HepG2 (cell line): ENCODE measurements around the gene ENTPD1. TPM values are rescaled to one million over a fixed set of nuclear protein-coding genes. Genes with fewer than 3 reads are reported as not detected.
"Not testable (repeated sequence)": the region's sequence is repeated elsewhere in the genome, so short reads cannot be mapped to it uniquely, and the experiment has no call there.

Source experiments
- ATAC-seq: fragments of 200-7000 bp; cut with Tn5 transposase; 3 replicates; pipeline ENCODE4 v1.9.1; 2020; ENCODE audit warnings: mild to moderate bottlenecking, moderate library complexity
- BruUV-seq: library from RNA; stranded (reverse); fragments of 400-500 nt; replicated peaks from 2 replicates; lab custom pipeline; 2021; lab: Mats Ljungman, UMichigan
- CTCF ChIA-PET: fragments of 300-600 bp; formaldehyde crosslinking; extraction: SDS; loops from one replicate; lab custom pipeline; 2021; ENCODE audit warnings: low total read pairs, inconsistent platforms, low intra/inter-chr PET ratio; lab: Yijun Ruan, JAX
- POLR2A ChIA-PET: fragments of 350-600 bp; sonication (Branson Sonifier 250); formaldehyde crosslinking; loops from one replicate; lab custom pipeline; 2020; ENCODE audit warnings: antibody characterized with exemption, inconsistent platforms; lab: Yijun Ruan, JAX
- DNase-seq: peaks from one replicate; pipeline ENCODE4 v3.0.0-alpha.2; 2015; ENCODE audit warnings: low spot score
- FAIRE-seq: peaks from 3 replicates; lab custom pipeline; 2011; peaks lifted over from hg19 to GRCh38; lab: Jason Lieb, UNC
- H2AFZ ChIP-seq: one replicate; pipeline ENCODE4 v1.6.1; 2011; ENCODE audit warnings: low read length, inconsistent platforms
- H3K27ac ChIP-seq: fragments of 300-600 bp; 3 replicates; pipeline ENCODE4 v1.8.0; 2011; ENCODE audit warnings: mixed run types, mild to moderate bottlenecking, mixed read lengths, low read length, inconsistent platforms; ENCODE audit not compliant: insufficient read depth; ENCODE audit errors: extremely low read length
- H3K27me3 ChIP-seq, 2 experiments: fragments of 200-600 bp in 1 of 2; 2 replicates in 1 of 2; 3 replicates in 1 of 2; pipeline versions ENCODE4 v1.6.0 to v1.8.0; 2011; ENCODE audit warnings: low read length in 2 of 2, mild to moderate bottlenecking in 2 of 2, moderate library complexity in 2 of 2, inconsistent platforms in 1 of 2; ENCODE audit not compliant: insufficient read depth in 2 of 2, control insufficient read depth in 1 of 2
- H3K36me3 ChIP-seq, 2 experiments: fragments of 200-600 bp in 1 of 2; replicated peaks in 1 of 2; 2 replicates in 1 of 2; 3 replicates in 1 of 2; pipeline versions ENCODE4 v1.5.1 to v1.8.0; 2011; ENCODE audit warnings: low read length in 2 of 2, inconsistent platforms in 1 of 2; ENCODE audit not compliant: insufficient read depth in 2 of 2, control insufficient read depth in 1 of 2
- H3K4me1 ChIP-seq: 2 replicates; pipeline ENCODE4 v1.5.1; 2012; ENCODE audit warnings: low read length, inconsistent platforms; ENCODE audit not compliant: insufficient read depth
- H3K4me2 ChIP-seq: 2 replicates; pipeline ENCODE4 v1.6.0; 2011; ENCODE audit warnings: low read depth, low read length, inconsistent platforms
- H3K4me3 ChIP-seq, 3 experiments: fragments of 200-600 bp in 1 of 3; sonication (generic), shearing (Covaris generic) in 1 of 3; replicated peaks in 1 of 3; 2 replicates each; pipeline ENCODE4 v1.5.1; 2011 to 2016; ENCODE audit warnings: low read length in 3 of 3, inconsistent platforms in 2 of 3, low read depth in 2 of 3, mild to moderate bottlenecking in 2 of 3, control low read depth in 1 of 3, mixed read lengths in 1 of 3; ENCODE audit not compliant: insufficient read depth in 1 of 3
- H3K79me2 ChIP-seq: one replicate; pipeline ENCODE4 v1.6.1; 2011; ENCODE audit warnings: low read length, inconsistent platforms; ENCODE audit not compliant: insufficient read depth
- H3K9ac ChIP-seq: 2 replicates; pipeline ENCODE4 v1.6.0; 2011; ENCODE audit warnings: mild to moderate bottlenecking, low read depth, low read length, inconsistent platforms; ENCODE audit not compliant: insufficient read depth
- H3K9me3 ChIP-seq: 2 replicates; pipeline ENCODE4 v1.5.1; 2012; ENCODE audit warnings: mild to moderate bottlenecking, low read length
- H4K20me1 ChIP-seq: 2 replicates; pipeline ENCODE4 v1.6.0; 2011; ENCODE audit warnings: inconsistent platforms, mild to moderate bottlenecking, low read length, moderate library complexity; ENCODE audit not compliant: insufficient read depth
- ELF1 ChIP-seq: sonication (generic); formaldehyde crosslinking; IDR thresholded peaks from 2 replicates; pipeline ENCODE4 v1.4.0; 2020; ENCODE audit warnings: missing genetic modification reagents
- JARID2 ChIP-seq: sonication (generic); formaldehyde crosslinking; IDR thresholded peaks from 2 replicates; pipeline ENCODE4 v1.8.1; 2023; ENCODE audit warnings: missing genetic modification reagents, inconsistent platforms; ENCODE audit not compliant: insufficient replicate concordance
- SETDB1 ChIP-seq: sonication (generic); formaldehyde crosslinking; IDR thresholded peaks from 2 replicates; pipeline ENCODE4 v1.5.1; 2020; ENCODE audit warnings: missing genetic modification reagents, mild to moderate bottlenecking, borderline replicate concordance
- SIX1 ChIP-seq: sonication (generic); formaldehyde crosslinking; IDR thresholded peaks from 2 replicates; pipeline ENCODE4 v1.4.0; 2020; ENCODE audit warnings: missing genetic modification reagents, borderline replicate concordance
- ZNF670 ChIP-seq: sonication (generic); formaldehyde crosslinking; IDR thresholded peaks from 2 replicates; pipeline ENCODE4 v1.8.0; 2022; ENCODE audit warnings: mild to moderate bottlenecking, missing genetic modification reagents, borderline replicate concordance
- ZSCAN30 ChIP-seq: sonication (generic); formaldehyde crosslinking; IDR thresholded peaks from 2 replicates; pipeline ENCODE4 v1.5.0; 2020; ENCODE audit warnings: mild to moderate bottlenecking, missing genetic modification reagents
- WGBS: methylation state at CpG from one replicate; pipeline ENCODE4 v1.1.6; 2017; ENCODE audit warnings: low lambda C conversion rate; 5-methylcytosine and 5-hydroxymethylcytosine counted together
- in situ Hi-C: cut with HindIII; loops from 2 replicates; pipeline ENCODE4 v1.10.0; 2017; ENCODE audit warnings: low pct_unique_long_range_greater_than_20kb; ENCODE audit not compliant: extremely low pct_ligation_motif_present
- intact Hi-C: fragments of 100-400 bp; cut with micrococcal nuclease; formaldehyde crosslinking; loops from one replicate; pipeline ENCODE4 v1.10.0; 2022; ENCODE audit not compliant: unreplicated experiment
- polyA plus RNA-seq, 8 experiments: library from polyadenylated mRNA; depleted of rRNA in 3 of 8; stranded (reverse) in 7 of 8; unstranded in 1 of 8; fragments of >200 nt; fragmentation: Illumina TruSeq in 4 of 8; extraction: Trizol in 4 of 8; gene quantifications; 2 replicates each; pipeline versions ENCODE4 v1.2.1 to v1.2.3, GENCODE V29; 2011 to 2016; ENCODE audit warnings: low read depth in 4 of 8, missing spikeins in 1 of 8, mixed read lengths in 1 of 8; ENCODE audit not compliant: insufficient read depth in 1 of 8
- total RNA-seq, 5 experiments: library from RNA; depleted of rRNA; stranded (reverse); fragments of >200 nt; fragmentation: Illumina TruSeq; extraction: Trizol; gene quantifications; 2 replicates each; pipeline ENCODE4 v1.2.3, GENCODE V29; 2016; ENCODE audit warnings: low read depth in 1 of 5
- TF ChIP-seq, protein P1 (sequence below): sonication (generic); formaldehyde crosslinking; IDR thresholded peaks from 2 replicates; pipeline ENCODE4 v1.8.0; 2022; ENCODE audit warnings: mild to moderate bottlenecking, missing genetic modification reagents, moderate library complexity
- TF ChIP-seq, protein P2 (sequence below): sonication (generic); formaldehyde crosslinking; IDR thresholded peaks from 2 replicates; pipeline ENCODE4 v1.4.0; 2020; ENCODE audit warnings: missing genetic modification reagents, borderline replicate concordance
- TF ChIP-seq, protein P3 (sequence below), 2 experiments: sonication (generic) in 1 of 2; formaldehyde crosslinking in 1 of 2; IDR thresholded peaks; 2 replicates each; pipeline versions ENCODE4 v1.4.0 to v1.6.1; 2016 to 2020; ENCODE audit warnings: borderline replicate concordance in 1 of 2, low read depth in 1 of 2, mild to moderate bottlenecking in 1 of 2, missing genetic modification reagents in 1 of 2

The ENTPD1 gene
- total and polyA plus RNA-seq, 2 of the 13 experiments (the other 11 are each of a cell fraction or from before 2014, with no cell fraction given), result 0.07 TPM

DNA sequence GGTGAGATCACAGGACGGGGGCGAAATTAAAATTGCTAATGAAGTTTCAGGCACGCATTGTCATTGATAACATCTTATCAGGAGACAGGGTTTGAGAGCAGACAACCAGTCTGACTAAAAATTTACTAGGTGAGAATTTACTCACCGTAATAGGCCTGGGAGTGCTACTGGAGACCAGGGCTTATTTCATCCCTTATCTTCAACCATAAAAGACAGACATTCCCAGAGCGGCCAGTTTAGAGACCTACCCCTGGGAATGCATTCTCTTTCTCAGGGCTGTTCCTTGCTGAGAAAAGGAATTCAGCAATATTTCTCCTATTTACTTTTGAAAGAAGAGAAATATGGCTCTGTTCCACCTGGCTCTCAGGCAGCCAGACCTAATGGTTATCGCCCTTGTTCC lies 23.1 kb upstream of the ENTPD1 start:
- H3K79me2 ChIP-seq, intact Hi-C loops, H3K4me3 ChIP-seq, ATAC-seq, DNase-seq, H3K9me3 ChIP-seq, H3K4me2 ChIP-seq, POLR2A ChIA-PET, CTCF ChIA-PET, FAIRE-seq, H3K27ac ChIP-seq, H3K4me1 ChIP-seq, H3K9ac ChIP-seq, BruUV-seq, H2AFZ ChIP-seq, H3K36me3 ChIP-seq, in situ Hi-C loops, H3K27me3 ChIP-seq, H4K20me1 ChIP-seq: not testable (repeated sequence)
- 51% methylated on average over 6 of the region's 6 CpGs for WGBS
- peak; percentile 50; the same call in 1 of the 2 replicates for TF ChIP-seq SETDB1 (CRISPR knock-in tag)

DNA sequence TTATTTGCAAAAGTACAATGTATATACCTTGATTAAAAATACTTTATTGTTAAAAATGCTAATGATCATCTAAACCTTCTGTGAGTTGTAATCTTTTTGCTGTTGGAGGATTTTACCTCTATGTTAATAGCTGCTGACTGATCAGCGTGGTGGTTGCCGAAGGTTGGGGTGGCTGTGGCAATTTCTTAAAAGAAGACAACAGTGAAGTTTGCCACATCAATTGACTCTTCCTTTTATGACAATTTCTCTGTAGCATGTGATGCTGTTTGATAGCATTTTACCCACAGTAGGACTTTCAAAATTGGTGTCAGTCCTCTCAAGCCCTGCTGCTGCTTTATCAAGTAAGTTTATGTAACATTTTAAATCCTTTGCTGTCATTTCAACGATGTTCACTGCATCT lies 16.9 kb upstream of the ENTPD1 start:
- H3K9ac ChIP-seq, result no peak overlapping the region
- H3K36me3 ChIP-seq, result no peaks in the 10 kb centered on the region
- no TSS peak for BruUV-seq
- H3K27ac ChIP-seq, result no peak overlapping the region
- FAIRE-seq, result no peak
- no peaks in the 10 kb centered on the region; a peak in 1 of 5 replicates for H3K27me3 ChIP-seq
- peaks cover 17% of the 10 kb centered on the region for H3K4me1 ChIP-seq
- no peaks in the 10 kb centered on the region for H4K20me1 ChIP-seq
- no peak for DNase-seq
- no peak overlapping the region for H3K4me3 ChIP-seq
- POLR2A ChIA-PET, result no interaction called here
- H2AFZ ChIP-seq, result no peak overlapping the region
- intact Hi-C loops, result no loop called here
- CTCF ChIA-PET, result no interaction called here
- WGBS, result 65% methylated on average over 3 of the region's 3 CpGs
- no peak overlapping the region for H3K4me2 ChIP-seq
- no peaks in the 10 kb centered on the region for H3K79me2 ChIP-seq
- in situ Hi-C loops, result no loop called here
- ATAC-seq, result no peak
- H3K9me3 ChIP-seq, result no peaks in the 10 kb centered on the region
- TF ChIP-seq JARID2 (CRISPR knock-in tag) (no peak), ZSCAN30 (CRISPR knock-in tag) (no peak), SIX1 (no peak), ELF1 (CRISPR knock-in tag) (no peak), ZNF670 (no peak)
- TF ChIP-seq, protein P1, sequence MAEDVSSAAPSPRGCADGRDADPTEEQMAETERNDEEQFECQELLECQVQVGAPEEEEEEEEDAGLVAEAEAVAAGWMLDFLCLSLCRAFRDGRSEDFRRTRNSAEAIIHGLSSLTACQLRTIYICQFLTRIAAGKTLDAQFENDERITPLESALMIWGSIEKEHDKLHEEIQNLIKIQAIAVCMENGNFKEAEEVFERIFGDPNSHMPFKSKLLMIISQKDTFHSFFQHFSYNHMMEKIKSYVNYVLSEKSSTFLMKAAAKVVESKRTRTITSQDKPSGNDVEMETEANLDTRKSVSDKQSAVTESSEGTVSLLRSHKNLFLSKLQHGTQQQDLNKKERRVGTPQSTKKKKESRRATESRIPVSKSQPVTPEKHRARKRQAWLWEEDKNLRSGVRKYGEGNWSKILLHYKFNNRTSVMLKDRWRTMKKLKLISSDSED, result no peak
- TF ChIP-seq, protein P2, sequence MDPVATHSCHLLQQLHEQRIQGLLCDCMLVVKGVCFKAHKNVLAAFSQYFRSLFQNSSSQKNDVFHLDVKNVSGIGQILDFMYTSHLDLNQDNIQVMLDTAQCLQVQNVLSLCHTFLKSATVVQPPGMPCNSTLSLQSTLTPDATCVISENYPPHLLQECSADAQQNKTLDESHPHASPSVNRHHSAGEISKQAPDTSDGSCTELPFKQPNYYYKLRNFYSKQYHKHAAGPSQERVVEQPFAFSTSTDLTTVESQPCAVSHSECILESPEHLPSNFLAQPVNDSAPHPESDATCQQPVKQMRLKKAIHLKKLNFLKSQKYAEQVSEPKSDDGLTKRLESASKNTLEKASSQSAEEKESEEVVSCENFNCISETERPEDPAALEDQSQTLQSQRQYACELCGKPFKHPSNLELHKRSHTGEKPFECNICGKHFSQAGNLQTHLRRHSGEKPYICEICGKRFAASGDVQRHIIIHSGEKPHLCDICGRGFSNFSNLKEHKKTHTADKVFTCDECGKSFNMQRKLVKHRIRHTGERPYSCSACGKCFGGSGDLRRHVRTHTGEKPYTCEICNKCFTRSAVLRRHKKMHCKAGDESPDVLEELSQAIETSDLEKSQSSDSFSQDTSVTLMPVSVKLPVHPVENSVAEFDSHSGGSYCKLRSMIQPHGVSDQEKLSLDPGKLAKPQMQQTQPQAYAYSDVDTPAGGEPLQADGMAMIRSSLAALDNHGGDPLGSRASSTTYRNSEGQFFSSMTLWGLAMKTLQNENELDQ (CRISPR knock-in tag), result no peak
- TF ChIP-seq, protein P3, sequence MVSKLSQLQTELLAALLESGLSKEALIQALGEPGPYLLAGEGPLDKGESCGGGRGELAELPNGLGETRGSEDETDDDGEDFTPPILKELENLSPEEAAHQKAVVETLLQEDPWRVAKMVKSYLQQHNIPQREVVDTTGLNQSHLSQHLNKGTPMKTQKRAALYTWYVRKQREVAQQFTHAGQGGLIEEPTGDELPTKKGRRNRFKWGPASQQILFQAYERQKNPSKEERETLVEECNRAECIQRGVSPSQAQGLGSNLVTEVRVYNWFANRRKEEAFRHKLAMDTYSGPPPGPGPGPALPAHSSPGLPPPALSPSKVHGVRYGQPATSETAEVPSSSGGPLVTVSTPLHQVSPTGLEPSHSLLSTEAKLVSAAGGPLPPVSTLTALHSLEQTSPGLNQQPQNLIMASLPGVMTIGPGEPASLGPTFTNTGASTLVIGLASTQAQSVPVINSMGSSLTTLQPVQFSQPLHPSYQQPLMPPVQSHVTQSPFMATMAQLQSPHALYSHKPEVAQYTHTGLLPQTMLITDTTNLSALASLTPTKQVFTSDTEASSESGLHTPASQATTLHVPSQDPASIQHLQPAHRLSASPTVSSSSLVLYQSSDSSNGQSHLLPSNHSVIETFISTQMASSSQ (IDR thresholded peaks at IDR 0.05; ENCODE audit: low read depth), result no peak
- TF ChIP-seq, protein P3 (CRISPR knock-in tag; IDR thresholded peaks at IDR 0.05; ENCODE audit: borderline replicate concordance), result no peak
